Activated naive CD8-positive, alpha-beta T cell treated with anti-CD3 and anti-CD28 coated beads, Interleukin-2, amount 10 ng/mL, durations not matched to agents 7 days and 5 days (primary cell): Measurements from ENCODE around the gene UPB1. TPM values are rescaled to one million over a fixed set of nuclear protein-coding genes. Genes with fewer than 3 reads are reported as not detected.

Experiments
- ATAC-seq: fragments of 150-1000 bp; cut with Tn5 transposase; one replicate; pipeline ENCODE4 v1.10.0; 2021; ENCODE audit warnings: low read depth, moderate library complexity
- POLR2A ChIA-PET: fragments of 350-600 bp; sonication (Branson Sonifier 250); formaldehyde crosslinking; loops from one replicate; lab custom pipeline; 2021; ENCODE audit warnings: antibody characterized with exemption; lab: Charles Lee
- DNase-seq: peaks from one replicate; pipeline ENCODE4 v3.0.0; 2021
- H3K27ac Mint-ChIP-seq: one replicate; pipeline ENCODE4 v1.8.0; 2022; ENCODE audit warnings: mild to moderate bottlenecking, mixed read lengths
- H3K27me3 Mint-ChIP-seq: one replicate; pipeline ENCODE4 v1.8.0; 2022; ENCODE audit warnings: mild to moderate bottlenecking, moderate library complexity, mixed read lengths
- H3K36me3 Mint-ChIP-seq: one replicate; pipeline ENCODE4 v1.8.0; 2021; ENCODE audit warnings: mild to moderate bottlenecking, mixed read lengths
- H3K4me1 Mint-ChIP-seq: one replicate; pipeline ENCODE4 v1.8.0; 2021; ENCODE audit warnings: mixed read lengths
- H3K4me3 Mint-ChIP-seq: one replicate; pipeline ENCODE4 v1.8.0; 2022; ENCODE audit warnings: mild to moderate bottlenecking, moderate library complexity, mixed read lengths
- H3K9me3 Mint-ChIP-seq: one replicate; pipeline ENCODE4 v1.8.0; 2021; ENCODE audit warnings: mixed read lengths
- total RNA-seq, 2 experiments: library from RNA; stranded (reverse); gene quantifications; one replicate each; pipeline ENCODE4 v1.2.3, GENCODE V29; 2021

Gene UPB1
- under 1 TPM; 0.30 to 0.34 TPM for total RNA-seq

GRCh38 chr22:24494528-24495364, at the start of gene UPB1:
Gene UPB1 (plus strand): TSS chr22:24495332. CDS start chr22:24495404, 72 bp downstream.
- no peaks in the 10 kb centered on the region for H3K9me3 Mint-ChIP-seq
- peaks cover 11% of the 10 kb centered on the region for H3K4me1 Mint-ChIP-seq
- no peak within 1 kb of the TSS for H3K27ac Mint-ChIP-seq
- ATAC-seq (no peak), DNase-seq (no peak)
- H3K36me3 Mint-ChIP-seq = no peaks in the 10 kb centered on the region
- peaks cover 58% of the 10 kb centered on the region for H3K27me3 Mint-ChIP-seq
- no peak within 1 kb of the TSS for H3K4me3 Mint-ChIP-seq
- POLR2A ChIA-PET = no interaction called here

GRCh38 chr22:24445481-24446259, 49.5 kb upstream of the UPB1 start:
- POLR2A ChIA-PET = interaction anchor here (1.0 kb wide), 1 partner anchor 11 kb away, joined by 3 read pairs; no protein-coding TSS in a partner anchor
- Mint-ChIP-seq H3K27me3 (no peaks in the 10 kb centered on the region), H3K36me3 (peaks cover 12% of the 10 kb centered on the region), H3K9me3 (peaks cover 2% of the 10 kb centered on the region), H3K27ac (no peak overlapping the region), H3K4me3 (no peak overlapping the region), H3K4me1 (peaks cover 16% of the 10 kb centered on the region)
- DNase-seq (no peak), ATAC-seq (peak; percentile 79)

DNA sequence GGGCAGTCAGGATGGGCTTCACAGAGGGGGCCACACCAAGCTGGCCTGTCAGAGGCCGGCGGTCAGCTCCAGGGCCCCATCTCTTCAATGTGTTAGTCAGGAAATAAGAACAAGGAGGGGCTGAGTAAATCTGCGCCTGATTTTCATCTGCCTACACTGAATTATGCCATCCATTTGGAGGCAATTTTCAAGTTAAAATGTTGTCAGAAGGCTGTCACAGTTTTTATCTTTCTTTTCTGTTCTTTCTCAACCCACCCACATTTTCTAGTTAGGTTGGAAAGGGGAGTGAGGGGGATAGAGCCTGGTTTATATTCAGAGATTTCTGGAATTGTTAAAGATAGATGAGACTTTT, 48.9 kb upstream of the UPB1 start:
- Mint-ChIP-seq H3K36me3 (peaks cover 7% of the 10 kb centered on the region), H3K27ac (no peak overlapping the region), H3K9me3 (peaks cover 2% of the 10 kb centered on the region), H3K27me3 (no peaks in the 10 kb centered on the region), H3K4me1 (peaks cover 11% of the 10 kb centered on the region), H3K4me3 (no peak overlapping the region)
- DNase-seq (no peak), ATAC-seq (no peak)
- POLR2A ChIA-PET = interaction anchor here (1.0 kb wide), 1 partner anchor 12 kb away, joined by 3 read pairs; no protein-coding TSS in a partner anchor

- DNase-seq (no peak), ATAC-seq (no peak)
- Mint-ChIP-seq H3K4me3 (no peak overlapping the region), H3K4me1 (peaks cover 6% of the 10 kb centered on the region), H3K27ac (no peak overlapping the region), H3K36me3 (peaks cover 3% of the 10 kb centered on the region), H3K27me3 (no peaks in the 10 kb centered on the region), H3K9me3 (peaks cover 2% of the 10 kb centered on the region)
- POLR2A ChIA-PET = no interaction called here
Observed at GRCh38 chr22:24450610-24451009, 44.5 kb upstream of the UPB1 start.

GRCh38 chr22:24451162-24451561, 44.0 kb upstream of the UPB1 start:
- peaks cover 2% of the 10 kb centered on the region for H3K9me3 Mint-ChIP-seq
- DNase-seq (no peak), ATAC-seq (no peak)
- POLR2A ChIA-PET = no interaction called here
- H3K27me3 Mint-ChIP-seq = no peaks in the 10 kb centered on the region
- peaks cover 6% of the 10 kb centered on the region for H3K4me1 Mint-ChIP-seq
- H3K27ac Mint-ChIP-seq = no peak overlapping the region
- H3K4me3 Mint-ChIP-seq = no peak overlapping the region
- peaks cover 3% of the 10 kb centered on the region for H3K36me3 Mint-ChIP-seq

GRCh38 chr22:24453853-24454252, 41.3 kb upstream of the UPB1 start:
- Mint-ChIP-seq H3K4me3 (no peak overlapping the region), H3K9me3 (peaks cover 2% of the 10 kb centered on the region), H3K36me3 (peaks cover 3% of the 10 kb centered on the region), H3K27me3 (no peaks in the 10 kb centered on the region), H3K4me1 (peaks cover 6% of the 10 kb centered on the region), H3K27ac (no peak overlapping the region)
- DNase-seq (no peak), ATAC-seq (no peak)
- POLR2A ChIA-PET = no interaction called here

- no peaks in the 10 kb centered on the region for H3K27me3 Mint-ChIP-seq
- H3K9me3 Mint-ChIP-seq = peaks cover 2% of the 10 kb centered on the region
- ATAC-seq = no peak
- H3K36me3 Mint-ChIP-seq = peaks cover 3% of the 10 kb centered on the region
- no peak for DNase-seq
- POLR2A ChIA-PET = no interaction called here
- no peak overlapping the region for H3K27ac Mint-ChIP-seq
- peaks cover 8% of the 10 kb centered on the region for H3K4me1 Mint-ChIP-seq
- H3K4me3 Mint-ChIP-seq = no peak overlapping the region
Observed at GRCh38 chr22:24455039-24455438, 40.1 kb upstream of the UPB1 start.

GRCh38 chr22:24455751-24456426, 39.2 kb upstream of the UPB1 start:
- Mint-ChIP-seq H3K9me3 (no peaks in the 10 kb centered on the region), H3K27ac (no peak overlapping the region), H3K4me3 (no peak overlapping the region), H3K27me3 (no peaks in the 10 kb centered on the region), H3K36me3 (no peaks in the 10 kb centered on the region), H3K4me1 (peaks cover 9% of the 10 kb centered on the region)
- no peak for DNase-seq
- no peak for ATAC-seq
- POLR2A ChIA-PET = interaction anchor here (1.2 kb wide), 1 partner anchor 28 kb away, joined by 3 read pairs; the partner anchor contains the start of gene ADORA2A

DNA sequence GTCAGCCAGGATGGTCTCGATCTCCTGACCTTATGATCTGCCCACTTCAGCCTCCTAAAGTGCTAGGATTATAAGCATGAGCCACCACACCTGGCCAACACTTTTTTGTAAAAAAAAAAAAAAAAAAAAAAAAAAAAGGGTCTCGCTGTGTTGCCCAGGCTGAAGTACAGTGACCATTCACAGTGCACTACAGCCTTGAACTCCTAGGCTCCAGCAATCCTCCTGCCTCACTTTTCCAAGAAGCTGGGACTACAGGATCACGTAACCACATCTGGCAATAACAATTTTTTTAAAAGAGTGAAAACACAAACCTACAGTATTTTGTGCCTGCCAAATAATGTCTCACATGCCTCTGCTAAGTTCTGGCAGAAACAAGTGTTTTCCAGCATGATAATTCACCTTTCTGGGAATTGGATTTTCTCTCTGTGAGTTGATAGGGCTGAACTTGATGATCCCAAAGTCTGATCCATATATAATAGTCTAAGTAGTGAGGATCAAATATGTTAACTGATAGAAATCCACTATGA, 37.2 kb upstream of the UPB1 start:
- ATAC-seq (no peak), DNase-seq (no peak)
- Mint-ChIP-seq H3K27ac (no peak overlapping the region), H3K36me3 (no peaks in the 10 kb centered on the region), H3K4me1 (peaks cover 8% of the 10 kb centered on the region), H3K9me3 (peaks cover under 1% of the 10 kb centered on the region), H3K4me3 (no peak overlapping the region), H3K27me3 (no peaks in the 10 kb centered on the region)
- POLR2A ChIA-PET = no interaction called here

DNA sequence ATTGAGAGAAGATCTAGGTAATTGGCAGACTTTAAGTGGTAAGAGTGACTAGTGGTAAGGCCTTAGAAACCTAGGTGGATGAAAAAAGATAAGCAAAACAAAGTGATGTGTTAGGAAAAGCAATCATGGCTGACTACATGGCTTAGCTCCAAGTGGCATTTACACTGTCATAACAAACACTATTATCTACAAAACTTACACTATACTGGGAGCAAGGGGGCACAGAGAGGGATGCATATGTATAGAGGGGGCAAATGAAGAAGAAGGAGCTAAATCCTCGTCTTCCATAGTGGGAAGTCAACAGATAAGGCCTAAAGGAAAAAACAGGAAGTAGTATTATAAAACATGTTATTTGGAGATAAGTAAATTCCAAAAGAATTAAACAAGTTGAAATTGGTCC, 35.2 kb upstream of the UPB1 start:
- POLR2A ChIA-PET = no interaction called here
- no peak overlapping the region for H3K27ac Mint-ChIP-seq
- no peaks in the 10 kb centered on the region for H3K27me3 Mint-ChIP-seq

GRCh38 chr22:24460418-24461089, 34.6 kb upstream of the UPB1 start:
- H3K36me3 Mint-ChIP-seq = no peaks in the 10 kb centered on the region
- H3K4me3 Mint-ChIP-seq = peak overlapping the region; percentile 15
- peaks cover 2% of the 10 kb centered on the region for H3K9me3 Mint-ChIP-seq
- ATAC-seq = peak; percentile 68
- H3K27ac Mint-ChIP-seq = peak overlapping the region; percentile 7
- H3K27me3 Mint-ChIP-seq = no peaks in the 10 kb centered on the region
- POLR2A ChIA-PET = no interaction called here
- DNase-seq = no peak
- H3K4me1 Mint-ChIP-seq = peaks cover 8% of the 10 kb centered on the region

More for the DNA sequence above, 35.2 kb upstream of the UPB1 start:
- no peak overlapping the region for H3K4me3 Mint-ChIP-seq
- H3K36me3 Mint-ChIP-seq = no peaks in the 10 kb centered on the region
- peaks cover 7% of the 10 kb centered on the region for H3K4me1 Mint-ChIP-seq
- no peak for ATAC-seq
- no peak for DNase-seq
- H3K9me3 Mint-ChIP-seq = peaks cover 2% of the 10 kb centered on the region

DNA sequence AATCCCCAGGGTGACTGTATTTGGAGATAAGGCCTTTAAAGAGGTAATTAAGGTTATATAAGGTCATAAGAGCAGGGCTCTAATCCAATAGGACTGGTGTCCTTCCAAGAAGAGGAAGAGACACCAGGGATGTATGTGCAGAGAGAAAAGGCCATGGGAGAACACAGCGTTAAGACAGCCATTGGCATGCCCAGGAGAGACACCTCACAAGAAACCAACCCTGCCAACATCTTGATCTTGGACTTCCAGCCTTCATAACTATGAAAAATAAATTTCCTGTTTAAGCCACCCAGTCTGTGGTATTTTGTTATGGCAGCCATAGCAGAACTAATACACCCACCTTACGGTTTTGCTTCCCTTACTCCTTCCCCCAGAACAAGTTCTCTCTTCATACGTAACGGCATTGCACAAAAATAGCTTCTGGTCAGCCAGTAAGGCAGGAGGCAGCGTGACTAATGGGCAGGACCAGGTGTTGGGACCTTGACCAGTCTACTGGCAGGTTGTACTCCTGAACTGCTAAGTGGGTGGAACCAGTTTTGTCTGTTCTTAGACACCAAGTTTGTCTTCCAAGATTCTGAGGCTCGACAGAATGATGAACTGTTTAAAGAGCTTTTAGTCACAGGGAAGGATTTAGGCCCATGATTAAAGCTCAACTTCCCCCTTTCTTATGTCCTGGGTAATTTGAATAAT, 31.9 kb upstream of the UPB1 start:
- Mint-ChIP-seq H3K4me3 (no peak overlapping the region), H3K27ac (no peak overlapping the region), H3K4me1 (peaks cover 15% of the 10 kb centered on the region), H3K27me3 (no peaks in the 10 kb centered on the region), H3K36me3 (no peaks in the 10 kb centered on the region), H3K9me3 (peaks cover 2% of the 10 kb centered on the region)
- ATAC-seq (no peak), DNase-seq (no peak)
- POLR2A ChIA-PET = no interaction called here
